HG03469 (cell line): ENCODE measurements around the gene PMM2.
"Not testable (repeated sequence)": the region's sequence is repeated elsewhere in the genome, so short reads cannot be mapped to it uniquely, and the experiment has no call there.

Experiments used
- ATAC-seq: cut with Tn5 transposase; IDR thresholded peaks from one replicate; pipeline ENCODE4 v1.9.1; 2021; ENCODE audit warnings: mild to moderate bottlenecking, moderate library complexity, moderate number of reproducible peaks; ENCODE audit not compliant: unreplicated experiment

The PMM2 gene

GRCh38 chr16:8797364-8798173, at the start of gene PMM2, which contains the start of gene TMEM186:
PMM2 (plus strand) TSS chr16:8797839; CDS start chr16:8797883, 44 bp downstream.
TMEM186 (minus strand) TSS chr16:8797639; CDS start chr16:8797614, 25 bp downstream.
- peak; percentile 87 for ATAC-seq

GRCh38 chr16:8748944-8749343, 48.7 kb upstream of the PMM2 start:
- ATAC-seq: not testable (repeated sequence)

- ATAC-seq: no peak
These were observed 45.9 kb upstream of the PMM2 start for GRCh38 chr16:8751481-8752311.

- no peak for ATAC-seq
These were observed 44.9 kb upstream of the PMM2 start for GRCh38 chr16:8752706-8753105.

- ATAC-seq: no peak
These were observed 44.1 kb upstream of the PMM2 start for GRCh38 chr16:8753416-8754054.

GRCh38 chr16:8756755-8757154, 40.9 kb upstream of the PMM2 start:
- ATAC-seq: no peak

- no peak for ATAC-seq
These were observed 39.6 kb upstream of the PMM2 start for GRCh38 chr16:8758022-8758421.

- ATAC-seq: no peak
These were observed 37.6 kb upstream of the PMM2 start for GRCh38 chr16:8760021-8760420.

GRCh38 chr16:8761078-8761477, 36.6 kb upstream of the PMM2 start:
- ATAC-seq: no peak

GRCh38 chr16:8762254-8762653, 35.4 kb upstream of the PMM2 start:
- ATAC-seq: no peak

GRCh38 chr16:8763083-8763482, 34.6 kb upstream of the PMM2 start:
- no peak for ATAC-seq

- no peak for ATAC-seq
These were observed 33.7 kb upstream of the PMM2 start for GRCh38 chr16:8763899-8764298.

- ATAC-seq: no peak
These were observed 33.0 kb upstream of the PMM2 start for GRCh38 chr16:8764525-8765250.

GRCh38 chr16:8767176-8767575, 30.5 kb upstream of the PMM2 start:
- no peak for ATAC-seq

- no peak for ATAC-seq
These were observed 29.4 kb upstream of the PMM2 start for GRCh38 chr16:8768283-8768682.

GRCh38 chr16:8768692-8769091, 28.9 kb upstream of the PMM2 start:
- no peak for ATAC-seq

- no peak for ATAC-seq
These were observed 24.1 kb upstream of the PMM2 start for GRCh38 chr16:8773537-8773936.

- no peak for ATAC-seq
These were observed 23.4 kb upstream of the PMM2 start for GRCh38 chr16:8774208-8774607.

- no peak for ATAC-seq
These were observed 22.3 kb upstream of the PMM2 start for GRCh38 chr16:8775359-8775758.

- ATAC-seq: no peak
These were observed 21.5 kb upstream of the PMM2 start for GRCh38 chr16:8776129-8776584.

GRCh38 chr16:8777217-8777616, 20.4 kb upstream of the PMM2 start:
- ATAC-seq: no peak
